Mucosa of stomach (tissue), 1 donor: ENCODE results near the gene ASCL1.
A peak's percentile ranks its signal among the peaks of the same experiment; 100 is the strongest.

Experiments used
- H3K27me3 ChIP-seq: one replicate; pipeline ENCODE4 v1.7.0; 2013; ENCODE audit warnings: mild to moderate bottlenecking, low read length; ENCODE audit not compliant: control insufficient read depth, insufficient read depth
- H3K36me3 ChIP-seq: one replicate; pipeline ENCODE4 v1.7.0; 2013; ENCODE audit warnings: low read length; ENCODE audit not compliant: control insufficient read depth, insufficient read depth
- H3K4me1 ChIP-seq: one replicate; pipeline ENCODE4 v1.7.0; 2013; ENCODE audit warnings: mild to moderate bottlenecking, low read length; ENCODE audit not compliant: control insufficient read depth, insufficient read depth
- H3K4me3 ChIP-seq: one replicate; pipeline ENCODE4 v1.7.0; 2013; ENCODE audit warnings: low read length
- H3K9ac ChIP-seq: one replicate; pipeline ENCODE4 v1.7.0; 2013; ENCODE audit warnings: mild to moderate bottlenecking, low read length, moderate library complexity
- H3K9me3 ChIP-seq: one replicate; pipeline ENCODE4 v1.7.0; 2013; ENCODE audit warnings: mild to moderate bottlenecking, low read length, moderate library complexity; ENCODE audit not compliant: control insufficient read depth
- donor health status: Pancreatic carcinoma.

The ASCL1 gene

DNA sequence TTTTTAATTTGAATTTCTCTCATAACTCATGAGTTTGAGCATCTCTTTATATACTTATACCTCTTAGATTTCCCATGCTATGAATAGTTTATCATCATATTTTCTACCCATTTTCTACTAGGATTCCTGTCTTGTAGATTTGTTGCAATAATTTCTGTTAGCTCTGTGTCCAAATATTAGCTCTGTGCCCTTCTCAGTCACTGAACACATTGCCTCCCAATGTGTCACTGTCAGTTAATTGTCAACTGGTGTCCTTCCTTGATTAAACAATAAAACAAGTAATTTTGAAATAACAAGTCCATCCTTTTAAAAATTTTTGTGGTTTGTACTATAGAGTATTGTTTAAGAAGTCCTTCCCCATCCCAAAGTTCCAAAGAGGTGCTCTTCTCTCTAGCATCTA lies 36.2 kb upstream of the ASCL1 start:
- H3K27me3 ChIP-seq: peaks cover 10% of the 10 kb centered on the region
- H3K4me1 ChIP-seq: no peaks in the 10 kb centered on the region
- H3K4me3 ChIP-seq: no peak overlapping the region
- H3K36me3 ChIP-seq: no peaks in the 10 kb centered on the region
- no peak overlapping the region for H3K9ac ChIP-seq
- H3K9me3 ChIP-seq: no peaks in the 10 kb centered on the region

DNA sequence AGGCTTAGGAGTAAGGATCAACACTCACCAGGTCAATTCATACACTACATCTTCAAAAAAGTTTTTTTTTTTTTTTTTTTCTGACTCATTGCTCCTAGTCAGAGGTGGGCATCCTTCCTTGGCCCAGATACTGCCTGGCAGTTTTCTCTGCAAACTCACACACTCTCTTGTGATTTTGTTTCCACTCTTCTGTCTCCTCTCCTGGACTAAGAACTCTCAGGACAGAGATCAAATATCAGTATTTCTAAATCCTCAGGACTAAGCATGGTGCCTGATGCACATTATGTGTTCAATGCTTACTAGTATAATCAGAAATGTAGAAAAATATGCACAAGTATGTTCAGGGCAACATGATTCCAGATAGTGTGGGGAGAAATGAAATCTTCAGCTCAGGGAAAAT lies 30.3 kb upstream of the ASCL1 start:
- Histone ChIP-seq H3K4me1 (no peaks in the 10 kb centered on the region), H3K9me3 (no peaks in the 10 kb centered on the region), H3K9ac (no peak overlapping the region), H3K27me3 (no peaks in the 10 kb centered on the region), H3K36me3 (no peaks in the 10 kb centered on the region), H3K4me3 (no peak overlapping the region)

DNA sequence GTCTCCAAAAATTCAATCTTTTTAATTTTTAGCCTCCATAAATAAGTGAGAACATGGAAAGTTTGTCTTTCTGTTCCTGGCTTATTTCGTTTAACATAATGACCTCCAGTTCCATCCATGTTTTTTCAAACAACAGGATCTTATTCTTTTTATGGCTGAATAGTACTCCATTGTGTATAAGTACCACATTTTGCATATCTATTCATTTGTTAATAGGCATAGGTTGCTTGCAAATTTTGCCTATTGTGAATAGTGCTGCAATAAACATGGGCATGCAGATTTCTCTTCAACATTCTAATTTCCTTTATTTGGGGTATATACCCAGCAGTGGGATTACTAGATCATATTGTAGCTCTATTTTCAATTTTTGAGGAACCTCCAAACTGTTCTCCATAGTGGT lies 24.3 kb upstream of the ASCL1 start:
- Histone ChIP-seq H3K9ac (no peak overlapping the region), H3K27me3 (no peaks in the 10 kb centered on the region), H3K36me3 (no peaks in the 10 kb centered on the region), H3K4me1 (no peaks in the 10 kb centered on the region), H3K4me3 (no peak overlapping the region), H3K9me3 (no peaks in the 10 kb centered on the region)

- H3K36me3 ChIP-seq: no peaks in the 10 kb centered on the region
- H3K4me3 ChIP-seq: no peak overlapping the region
- H3K4me1 ChIP-seq: no peaks in the 10 kb centered on the region
- H3K9ac ChIP-seq: no peak overlapping the region
- no peaks in the 10 kb centered on the region for H3K9me3 ChIP-seq
- H3K27me3 ChIP-seq: no peaks in the 10 kb centered on the region
Measured at GRCh38 chr12:102939059-102939458, 18.4 kb upstream of the ASCL1 start.

DNA sequence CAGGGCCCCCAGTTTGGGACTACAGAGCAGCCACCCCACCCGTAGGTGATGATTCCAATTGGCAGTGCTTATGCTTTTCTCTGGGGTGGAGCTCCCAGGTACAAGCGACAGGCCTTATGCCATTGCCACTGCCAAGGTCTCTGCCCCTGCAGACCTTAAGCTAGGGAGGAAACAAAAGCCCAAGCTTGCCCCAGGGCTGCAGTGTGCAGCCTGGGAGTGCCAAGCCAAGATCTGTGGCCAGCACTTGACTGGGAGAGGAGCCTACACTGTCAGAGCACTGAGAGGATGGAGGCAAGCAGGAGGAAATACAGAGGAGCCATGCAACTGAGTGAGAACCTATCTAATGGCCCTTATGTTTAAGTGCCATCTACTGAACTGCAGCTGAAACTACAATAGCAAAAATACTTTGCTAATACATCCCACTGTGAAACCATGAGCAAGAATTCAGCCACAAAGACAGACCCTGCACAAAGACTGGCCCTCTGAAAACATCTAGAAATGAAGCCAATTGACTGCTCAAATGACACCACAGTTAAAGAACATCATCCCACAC lies 17.7 kb upstream of the ASCL1 start:
- H3K4me3 ChIP-seq: no peak overlapping the region
- no peaks in the 10 kb centered on the region for H3K27me3 ChIP-seq
- no peaks in the 10 kb centered on the region for H3K4me1 ChIP-seq
- H3K9ac ChIP-seq: no peak overlapping the region
- H3K36me3 ChIP-seq: no peaks in the 10 kb centered on the region
- no peaks in the 10 kb centered on the region for H3K9me3 ChIP-seq

- peaks cover 19% of the 10 kb centered on the region for H3K27me3 ChIP-seq
- H3K36me3 ChIP-seq: no peaks in the 10 kb centered on the region
- H3K9ac ChIP-seq: no peak overlapping the region
- H3K4me1 ChIP-seq: no peaks in the 10 kb centered on the region
- H3K9me3 ChIP-seq: no peaks in the 10 kb centered on the region
- H3K4me3 ChIP-seq: no peak overlapping the region
Measured at GRCh38 chr12:102946042-102946441, 11.4 kb upstream of the ASCL1 start.

GRCh38 chr12:102948941-102949352 lies 8.5 kb upstream of the ASCL1 start:
- Histone ChIP-seq H3K4me1 (no peaks in the 10 kb centered on the region), H3K9ac (no peak overlapping the region), H3K4me3 (no peak overlapping the region), H3K36me3 (no peaks in the 10 kb centered on the region), H3K27me3 (peaks cover 38% of the 10 kb centered on the region), H3K9me3 (no peaks in the 10 kb centered on the region)

- Histone ChIP-seq H3K27me3 (peaks cover 52% of the 10 kb centered on the region), H3K4me3 (no peak overlapping the region)
Measured at GRCh38 chr12:102950107-102950949, 7.1 kb upstream of the ASCL1 start.

DNA sequence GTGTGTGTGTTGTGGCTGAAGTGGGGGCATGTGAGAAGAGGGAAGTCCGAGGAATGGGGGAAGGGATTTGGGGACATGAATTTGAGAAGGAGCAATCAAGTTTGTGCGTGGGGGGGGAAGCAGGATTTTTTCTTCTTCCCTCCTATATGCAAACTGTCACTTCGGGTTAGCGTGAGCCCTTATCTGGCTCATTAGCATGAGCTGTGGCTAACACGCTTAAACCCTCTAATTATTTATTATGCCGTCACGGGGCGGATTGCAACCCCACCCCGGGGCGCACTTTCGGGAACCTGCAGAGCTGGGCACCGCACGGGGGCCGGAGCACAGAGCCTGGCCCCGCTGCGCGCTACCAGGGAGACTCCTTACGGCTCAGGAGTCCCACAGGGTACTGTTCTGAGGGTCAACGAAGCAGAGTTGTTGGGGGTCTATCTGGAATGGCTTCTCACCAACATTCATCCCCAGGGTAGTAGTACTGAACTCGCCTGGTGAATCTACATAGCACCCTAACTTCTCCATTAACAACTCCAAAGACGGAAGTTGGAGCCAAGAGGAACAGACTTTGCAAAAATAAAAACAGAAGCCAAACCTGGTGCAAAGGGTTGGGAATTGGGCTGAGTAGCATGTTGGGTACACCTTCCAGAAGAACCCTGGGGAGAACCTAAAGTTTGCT lies 6.4 kb upstream of the ASCL1 start:
- Histone ChIP-seq H3K36me3 (no peaks in the 10 kb centered on the region), H3K4me3 (no peak overlapping the region), H3K9me3 (no peaks in the 10 kb centered on the region), H3K9ac (peak overlapping the region; percentile 10), H3K4me1 (no peaks in the 10 kb centered on the region), H3K27me3 (peaks cover 59% of the 10 kb centered on the region)

More at GRCh38 chr12:102950107-102950949, 7.1 kb upstream of the ASCL1 start:
- no peaks in the 10 kb centered on the region for H3K4me1 ChIP-seq
- H3K9ac ChIP-seq: no peak overlapping the region
- no peaks in the 10 kb centered on the region for H3K36me3 ChIP-seq
- no peaks in the 10 kb centered on the region for H3K9me3 ChIP-seq

DNA sequence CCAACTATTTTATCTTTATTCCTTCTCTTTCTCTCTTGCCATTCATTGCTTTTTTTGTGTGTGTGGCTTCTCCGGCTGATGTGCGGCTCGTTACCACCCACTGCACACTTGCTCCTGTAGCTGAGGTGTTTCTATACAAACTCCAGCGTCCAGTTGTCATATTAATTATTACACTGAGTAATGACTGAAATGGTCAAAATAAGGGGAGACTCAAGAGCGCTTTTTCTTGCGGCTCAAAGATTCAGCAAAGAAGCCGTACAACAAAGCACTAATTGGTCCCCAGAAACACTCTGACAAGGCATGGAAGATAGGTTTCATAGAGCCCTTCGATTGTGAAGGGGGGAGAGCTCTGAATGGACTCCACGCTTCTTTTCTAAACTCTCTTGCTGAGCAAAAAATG lies 5.6 kb upstream of the ASCL1 start:
- Histone ChIP-seq H3K36me3 (no peaks in the 10 kb centered on the region), H3K9ac (no peak overlapping the region), H3K4me1 (no peaks in the 10 kb centered on the region), H3K27me3 (peaks cover 67% of the 10 kb centered on the region), H3K9me3 (no peaks in the 10 kb centered on the region), H3K4me3 (no peak overlapping the region)

- H3K9me3 ChIP-seq: no peaks in the 10 kb centered on the region
- H3K4me1 ChIP-seq: no peaks in the 10 kb centered on the region
- no peak overlapping the region for H3K4me3 ChIP-seq
- H3K27me3 ChIP-seq: peaks cover 79% of the 10 kb centered on the region
- no peaks in the 10 kb centered on the region for H3K36me3 ChIP-seq
- no peak overlapping the region for H3K9ac ChIP-seq
Measured at GRCh38 chr12:102953221-102953620, 4.3 kb upstream of the ASCL1 start.

DNA sequence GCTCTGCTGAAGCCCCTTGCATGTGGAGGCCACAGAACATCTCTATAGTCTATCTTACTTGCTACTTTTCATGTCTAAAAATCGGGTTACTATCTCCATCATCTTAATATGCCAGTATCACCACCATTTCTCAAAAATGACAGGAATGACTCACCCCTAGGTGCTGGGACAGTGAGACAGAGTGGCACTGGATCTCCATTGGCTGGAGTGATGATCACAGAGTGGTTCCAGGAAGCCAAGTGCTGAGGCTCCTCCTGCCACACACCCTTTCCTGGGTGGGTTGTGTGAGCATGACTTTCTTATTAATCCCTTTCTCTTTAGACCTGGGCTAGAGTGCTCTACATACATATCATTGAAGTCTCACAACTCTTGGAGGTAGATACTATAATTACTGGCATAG lies 3.3 kb upstream of the ASCL1 start:
- Histone ChIP-seq H3K4me3 (no peak overlapping the region), H3K4me1 (no peaks in the 10 kb centered on the region), H3K9me3 (no peaks in the 10 kb centered on the region), H3K27me3 (peaks cover 88% of the 10 kb centered on the region), H3K36me3 (no peaks in the 10 kb centered on the region), H3K9ac (no peak overlapping the region)
